Tibial nerve (tissue), 4 donors: ENCODE data around the gene GAGE12F.
"Not testable (repeated sequence)": the region's sequence is repeated elsewhere in the genome, so short reads cannot be mapped to it uniquely, and the experiment has no call there.

Experiments used
- EP300 ChIP-seq, 2 donors: sonication (generic); formaldehyde crosslinking; IDR thresholded peaks; one replicate each; pipeline ENCODE4 v1.6.1; 2017; ENCODE audit warnings: antibody characterized with exemption in 2 of 2, mild to moderate bottlenecking in 1 of 2
- POLR2A ChIP-seq, 2 donors: fragments of 450-650 bp; IDR thresholded peaks; one replicate each; pipeline ENCODE4 v1.6.1; 2017; ENCODE audit warnings: antibody characterized with exemption in 2 of 2, mild to moderate bottlenecking in 2 of 2, moderate library complexity in 2 of 2
- TF ChIP-seq, protein P1 (sequence below), 5 experiments: fragments of 200-600 bp in 3 of 5; fragments of 450-650 bp in 2 of 5; sonication (generic) in 3 of 5; IDR thresholded peaks; one replicate each; pipeline ENCODE4 v1.5.1; 2016 to 2019; ENCODE audit warnings: antibody characterized with exemption in 5 of 5, mild to moderate bottlenecking in 3 of 5, moderate library complexity in 2 of 5

DNA sequence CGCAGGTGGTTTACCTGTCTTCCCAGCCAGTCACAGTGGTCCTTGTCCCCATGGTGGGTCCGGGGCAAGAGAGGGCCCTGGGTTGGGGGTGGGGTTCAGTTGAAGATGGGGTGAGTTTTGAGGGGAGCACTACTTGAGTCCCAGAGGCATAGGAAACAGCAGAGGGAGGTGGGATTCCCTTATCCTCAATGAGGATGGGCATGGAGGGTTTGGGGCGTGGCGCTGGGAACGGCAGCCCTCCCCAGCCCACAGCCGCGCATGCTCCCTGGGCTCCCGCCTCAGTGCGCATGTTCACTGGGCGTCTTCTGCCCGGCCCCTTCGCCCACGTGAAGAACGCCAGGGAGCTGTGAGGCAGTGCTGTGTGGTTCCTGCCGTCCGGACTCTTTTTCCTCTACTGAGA lies 19.0 kb downstream of the GAGE12F start, which contains the start of gene GAGE12H:
- TF ChIP-seq, protein P1, sequence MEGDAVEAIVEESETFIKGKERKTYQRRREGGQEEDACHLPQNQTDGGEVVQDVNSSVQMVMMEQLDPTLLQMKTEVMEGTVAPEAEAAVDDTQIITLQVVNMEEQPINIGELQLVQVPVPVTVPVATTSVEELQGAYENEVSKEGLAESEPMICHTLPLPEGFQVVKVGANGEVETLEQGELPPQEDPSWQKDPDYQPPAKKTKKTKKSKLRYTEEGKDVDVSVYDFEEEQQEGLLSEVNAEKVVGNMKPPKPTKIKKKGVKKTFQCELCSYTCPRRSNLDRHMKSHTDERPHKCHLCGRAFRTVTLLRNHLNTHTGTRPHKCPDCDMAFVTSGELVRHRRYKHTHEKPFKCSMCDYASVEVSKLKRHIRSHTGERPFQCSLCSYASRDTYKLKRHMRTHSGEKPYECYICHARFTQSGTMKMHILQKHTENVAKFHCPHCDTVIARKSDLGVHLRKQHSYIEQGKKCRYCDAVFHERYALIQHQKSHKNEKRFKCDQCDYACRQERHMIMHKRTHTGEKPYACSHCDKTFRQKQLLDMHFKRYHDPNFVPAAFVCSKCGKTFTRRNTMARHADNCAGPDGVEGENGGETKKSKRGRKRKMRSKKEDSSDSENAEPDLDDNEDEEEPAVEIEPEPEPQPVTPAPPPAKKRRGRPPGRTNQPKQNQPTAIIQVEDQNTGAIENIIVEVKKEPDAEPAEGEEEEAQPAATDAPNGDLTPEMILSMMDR (IDR thresholded peaks at IDR 0.05): not testable (repeated sequence)
- TF ChIP-seq POLR2A, EP300 (IDR thresholded peaks at IDR 0.05): not testable (repeated sequence)
